ENCODE data around the gene PRR30.

PRR30 gene

GRCh38 chr2:27094353-27094984 is 44.7 kb downstream of the PRR30 start:
- no peak overlapping the region for H3K4me3 ChIP-seq (ENCODE audit: low read depth, low read length)
- TF ChIP-seq, protein P1, sequence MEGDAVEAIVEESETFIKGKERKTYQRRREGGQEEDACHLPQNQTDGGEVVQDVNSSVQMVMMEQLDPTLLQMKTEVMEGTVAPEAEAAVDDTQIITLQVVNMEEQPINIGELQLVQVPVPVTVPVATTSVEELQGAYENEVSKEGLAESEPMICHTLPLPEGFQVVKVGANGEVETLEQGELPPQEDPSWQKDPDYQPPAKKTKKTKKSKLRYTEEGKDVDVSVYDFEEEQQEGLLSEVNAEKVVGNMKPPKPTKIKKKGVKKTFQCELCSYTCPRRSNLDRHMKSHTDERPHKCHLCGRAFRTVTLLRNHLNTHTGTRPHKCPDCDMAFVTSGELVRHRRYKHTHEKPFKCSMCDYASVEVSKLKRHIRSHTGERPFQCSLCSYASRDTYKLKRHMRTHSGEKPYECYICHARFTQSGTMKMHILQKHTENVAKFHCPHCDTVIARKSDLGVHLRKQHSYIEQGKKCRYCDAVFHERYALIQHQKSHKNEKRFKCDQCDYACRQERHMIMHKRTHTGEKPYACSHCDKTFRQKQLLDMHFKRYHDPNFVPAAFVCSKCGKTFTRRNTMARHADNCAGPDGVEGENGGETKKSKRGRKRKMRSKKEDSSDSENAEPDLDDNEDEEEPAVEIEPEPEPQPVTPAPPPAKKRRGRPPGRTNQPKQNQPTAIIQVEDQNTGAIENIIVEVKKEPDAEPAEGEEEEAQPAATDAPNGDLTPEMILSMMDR (IDR thresholded peaks at IDR 0.05; ENCODE audit: low read depth, low read length) = no peak

DNA sequence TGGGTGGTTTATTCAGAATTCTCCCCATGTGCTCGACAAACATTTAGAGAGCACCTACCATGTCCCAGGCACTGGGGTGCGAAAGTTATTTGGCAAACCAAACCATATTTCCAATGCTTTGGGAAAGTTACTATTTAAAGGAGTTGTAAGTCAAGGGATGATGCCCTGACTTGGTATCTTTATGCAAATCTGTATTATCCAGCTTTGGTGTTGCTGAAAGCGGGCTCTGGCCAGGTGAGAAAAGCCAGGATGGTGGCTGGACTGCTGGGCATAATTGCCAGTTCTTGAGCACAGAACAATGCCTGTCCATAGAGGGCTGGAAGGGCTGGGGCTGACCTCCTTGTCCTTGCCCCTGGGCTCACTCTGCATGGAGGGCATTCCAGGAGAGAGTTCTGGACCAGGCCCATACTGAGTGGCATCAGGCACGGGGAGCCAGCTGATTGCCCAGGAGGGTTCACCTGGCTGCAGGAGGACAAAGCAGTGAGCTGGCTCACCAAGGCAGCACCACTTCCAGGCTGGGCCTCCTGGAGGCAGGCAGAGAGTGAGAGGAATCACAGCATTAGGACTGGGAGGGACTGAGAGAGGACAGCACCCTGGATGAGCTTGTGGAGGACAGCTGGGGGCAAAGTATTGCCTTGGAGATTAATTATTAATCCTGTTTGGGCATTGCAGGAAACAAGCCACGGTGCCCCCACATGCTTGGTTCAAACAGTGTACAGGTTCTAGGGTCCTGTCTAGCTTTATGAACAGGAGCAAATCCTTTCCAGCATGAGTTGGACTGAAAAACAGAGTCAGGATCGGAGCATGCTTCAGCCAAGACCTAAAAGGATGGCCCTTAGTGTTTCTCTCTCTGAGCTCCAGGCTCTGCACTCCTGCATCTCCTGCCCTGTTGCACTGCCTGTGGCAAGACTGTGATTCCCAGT is 45.5 kb downstream of the PRR30 start:
- TF ChIP-seq, protein P1 (IDR thresholded peaks at IDR 0.05; ENCODE audit: low read depth, low read length) = no peak
- no peak overlapping the region for H3K4me3 ChIP-seq (ENCODE audit: low read depth, low read length)

DNA sequence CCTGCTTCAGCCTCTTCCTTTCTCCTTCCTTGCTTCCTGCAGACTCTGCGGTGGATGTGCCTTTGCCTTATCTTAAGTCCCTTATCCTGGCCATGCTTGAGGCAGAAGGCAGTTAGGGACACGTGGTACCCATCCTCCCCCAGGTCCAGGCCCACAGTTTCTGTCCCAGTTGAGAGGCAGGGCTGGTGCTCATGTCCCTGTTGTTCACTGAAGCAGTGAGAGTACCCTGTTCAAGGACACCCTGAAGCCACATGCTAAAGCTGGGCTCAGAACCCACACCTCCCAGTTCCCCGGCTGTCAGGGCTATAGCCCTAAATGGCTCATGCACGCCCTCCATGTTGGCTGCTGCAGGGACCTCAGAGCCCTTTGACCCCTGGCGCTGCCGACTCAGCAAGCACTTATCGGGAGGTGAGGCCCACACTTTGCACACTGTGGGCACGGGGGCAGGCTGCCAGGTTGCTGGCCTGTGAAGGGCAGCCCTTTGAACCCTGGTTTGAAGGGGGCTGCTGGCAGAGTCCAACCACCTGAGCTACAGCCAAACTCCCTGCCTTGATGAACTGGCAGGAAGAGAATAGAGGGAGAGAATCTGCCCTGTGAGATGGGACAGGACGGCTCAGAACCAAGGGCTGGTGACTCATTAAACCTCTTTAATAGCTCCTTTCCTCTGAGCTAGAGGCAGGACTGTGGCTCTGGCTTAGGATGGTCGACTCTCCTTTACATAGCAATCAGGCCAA is 46.3 kb downstream of the PRR30 start:
- TF ChIP-seq, protein P1 (IDR thresholded peaks at IDR 0.05; ENCODE audit: low read depth, low read length) = no peak

GRCh38 chr2:27091746-27092695 is 47.2 kb downstream of the PRR30 start:
- TF ChIP-seq, protein P1 (IDR thresholded peaks at IDR 0.05; ENCODE audit: low read depth, low read length) = no peak
- no peak overlapping the region for H3K4me3 ChIP-seq (ENCODE audit: low read depth, low read length)

More for the DNA sequence above, 46.3 kb downstream of the PRR30 start:
- H3K4me3 ChIP-seq (ENCODE audit: low read depth, low read length) = no peak overlapping the region

DNA sequence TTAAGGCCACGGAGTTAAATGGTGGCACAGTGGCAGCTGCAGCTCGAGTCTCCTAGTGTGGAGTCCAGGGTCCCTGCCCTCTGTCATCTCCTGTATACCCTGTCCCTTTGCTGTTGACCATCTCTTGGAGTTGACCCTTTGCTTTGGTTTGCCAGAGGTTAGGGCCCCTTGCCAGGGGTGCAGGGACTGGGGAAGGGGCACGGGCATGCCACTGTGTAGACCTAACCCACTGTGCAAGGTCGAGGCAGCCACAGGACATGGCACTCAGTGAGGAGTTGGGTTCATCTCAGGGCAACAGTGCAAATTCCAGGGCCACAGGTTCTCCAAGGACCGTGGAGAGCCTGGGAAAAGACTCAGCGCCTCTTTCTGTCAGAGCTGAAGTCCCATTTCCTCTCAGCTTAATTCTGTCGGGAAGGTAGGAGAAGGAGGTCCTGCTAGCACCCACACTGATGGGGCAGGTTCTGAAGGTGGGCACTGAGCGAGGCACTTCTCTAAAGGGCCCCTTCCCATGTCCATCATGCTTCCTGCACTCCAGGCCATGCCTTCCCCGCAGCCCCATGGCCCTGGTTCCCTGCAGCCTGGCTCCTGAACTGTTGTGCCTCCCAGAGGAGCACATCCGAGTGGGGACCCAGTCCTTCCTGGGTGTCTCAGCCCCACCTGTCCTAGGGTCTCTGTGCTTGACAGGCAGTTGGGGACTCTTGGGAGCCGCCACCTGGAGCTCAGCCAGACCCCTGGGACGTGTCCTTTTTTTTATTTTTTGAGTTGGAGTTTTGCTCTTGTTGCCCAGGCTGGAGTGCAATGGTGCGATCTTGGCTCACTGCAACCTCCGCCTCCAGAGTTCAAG is 49.9 kb downstream of the PRR30 start:
- no peak overlapping the region for H3K4me3 ChIP-seq (ENCODE audit: low read depth, low read length)
- TF ChIP-seq, protein P1 (IDR thresholded peaks at IDR 0.05; ENCODE audit: low read depth, low read length) = no peak

GRCh38 chr2:27088634-27089033 is 50.6 kb downstream of the PRR30 start:
- H3K4me3 ChIP-seq (ENCODE audit: low read depth, low read length) = no peak overlapping the region
- TF ChIP-seq, protein P1 (IDR thresholded peaks at IDR 0.05; ENCODE audit: low read depth, low read length) = no peak
